Ascending aorta (tissue), 2 donors: Measurements from ENCODE around the gene PLPP1. TPM values are rescaled to one million over a fixed set of nuclear protein-coding genes. Genes with fewer than 3 reads are reported as not detected.

Experiments used
- DNase-seq, 2 donors: peaks; one replicate each; pipeline ENCODE4 v3.0.0-alpha.2; 2019; ENCODE audit warnings: low spot score in 2 of 2
- H3K27ac ChIP-seq, 2 donors: fragments of 200-600 bp; sonication (generic); one replicate each; pipeline ENCODE4 v1.5.1; 2016 to 2017; ENCODE audit warnings: mild to moderate bottlenecking in 1 of 2
- H3K27me3 ChIP-seq: fragments of 200-600 bp; sonication (generic); one replicate; pipeline ENCODE4 v1.5.1; 2017
- H3K36me3 ChIP-seq, 2 donors: fragments of 200-600 bp; sonication (generic); one replicate each; pipeline ENCODE4 v1.5.1; 2016
- H3K4me1 ChIP-seq, 2 donors: fragments of 200-600 bp; sonication (generic); one replicate each; pipeline ENCODE4 v1.5.1; 2016 to 2017; ENCODE audit warnings: mild to moderate bottlenecking in 1 of 2
- H3K4me3 ChIP-seq, 2 donors: fragments of 200-600 bp; sonication (generic); one replicate each; pipeline ENCODE4 v1.5.1; 2016 to 2017; ENCODE audit warnings: mild to moderate bottlenecking in 1 of 2
- H3K9me3 ChIP-seq, 2 donors: fragments of 200-600 bp; sonication (generic); one replicate each; pipeline ENCODE4 v1.5.1; 2016
- intact Hi-C: fragments of 100-400 bp; cut with DNase I; formaldehyde crosslinking; loops from one replicate; pipeline ENCODE4 v1.15.1; 2023
- total RNA-seq: library from RNA; depleted of rRNA; stranded (reverse); fragments of >200 nt; gene quantifications from one replicate; pipeline ENCODE4 v1.1.0, GENCODE V29; 2016
- TF ChIP-seq, protein P1 (sequence below), 3 experiments: fragments of 200-600 bp in 2 of 3; fragments of 450-650 bp in 1 of 3; sonication (generic) in 2 of 3; IDR thresholded peaks; one replicate each; pipeline ENCODE4 v1.5.1; 2016 to 2019; ENCODE audit warnings: antibody characterized with exemption in 3 of 3, mild to moderate bottlenecking in 1 of 3, moderate library complexity in 1 of 3

The PLPP1 gene
- total RNA-seq, 1 donor from 2014 or later: 1,314 TPM

DNA sequence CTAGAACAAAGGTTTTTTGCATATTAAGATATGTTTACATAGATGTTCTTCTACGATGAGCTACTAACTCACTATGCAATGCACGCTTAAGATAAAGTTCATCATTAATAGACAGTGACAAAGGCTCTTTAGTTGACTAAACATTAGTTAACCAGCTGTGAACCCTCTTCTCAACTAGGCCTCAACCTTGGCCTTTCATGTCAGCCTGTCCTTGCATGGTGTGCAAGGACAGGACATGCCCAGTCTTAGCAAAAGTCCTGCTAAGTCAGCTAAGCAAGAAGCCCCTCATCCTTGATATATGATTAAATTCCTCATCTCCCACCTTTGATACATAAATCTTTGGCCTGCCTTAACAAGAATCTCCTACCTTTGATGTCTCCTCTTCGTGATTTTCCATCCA lies 50.9 kb downstream of the PLPP1 start:
- H3K4me1 ChIP-seq: peaks cover 0 to 3% of the 10 kb centered on the region in 2 donors
- H3K4me3 ChIP-seq: no peak overlapping the region
- TF ChIP-seq, protein P1, sequence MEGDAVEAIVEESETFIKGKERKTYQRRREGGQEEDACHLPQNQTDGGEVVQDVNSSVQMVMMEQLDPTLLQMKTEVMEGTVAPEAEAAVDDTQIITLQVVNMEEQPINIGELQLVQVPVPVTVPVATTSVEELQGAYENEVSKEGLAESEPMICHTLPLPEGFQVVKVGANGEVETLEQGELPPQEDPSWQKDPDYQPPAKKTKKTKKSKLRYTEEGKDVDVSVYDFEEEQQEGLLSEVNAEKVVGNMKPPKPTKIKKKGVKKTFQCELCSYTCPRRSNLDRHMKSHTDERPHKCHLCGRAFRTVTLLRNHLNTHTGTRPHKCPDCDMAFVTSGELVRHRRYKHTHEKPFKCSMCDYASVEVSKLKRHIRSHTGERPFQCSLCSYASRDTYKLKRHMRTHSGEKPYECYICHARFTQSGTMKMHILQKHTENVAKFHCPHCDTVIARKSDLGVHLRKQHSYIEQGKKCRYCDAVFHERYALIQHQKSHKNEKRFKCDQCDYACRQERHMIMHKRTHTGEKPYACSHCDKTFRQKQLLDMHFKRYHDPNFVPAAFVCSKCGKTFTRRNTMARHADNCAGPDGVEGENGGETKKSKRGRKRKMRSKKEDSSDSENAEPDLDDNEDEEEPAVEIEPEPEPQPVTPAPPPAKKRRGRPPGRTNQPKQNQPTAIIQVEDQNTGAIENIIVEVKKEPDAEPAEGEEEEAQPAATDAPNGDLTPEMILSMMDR (IDR thresholded peaks at IDR 0.05): no peak
- peaks cover 0 to 6% of the 10 kb centered on the region in 2 donors for H3K36me3 ChIP-seq
- H3K9me3 ChIP-seq: no peaks in the 10 kb centered on the region
- intact Hi-C loops: no loop called here
- DNase-seq: no peak
- no peaks in the 10 kb centered on the region for H3K27me3 ChIP-seq
- H3K27ac ChIP-seq: no peak overlapping the region

DNA sequence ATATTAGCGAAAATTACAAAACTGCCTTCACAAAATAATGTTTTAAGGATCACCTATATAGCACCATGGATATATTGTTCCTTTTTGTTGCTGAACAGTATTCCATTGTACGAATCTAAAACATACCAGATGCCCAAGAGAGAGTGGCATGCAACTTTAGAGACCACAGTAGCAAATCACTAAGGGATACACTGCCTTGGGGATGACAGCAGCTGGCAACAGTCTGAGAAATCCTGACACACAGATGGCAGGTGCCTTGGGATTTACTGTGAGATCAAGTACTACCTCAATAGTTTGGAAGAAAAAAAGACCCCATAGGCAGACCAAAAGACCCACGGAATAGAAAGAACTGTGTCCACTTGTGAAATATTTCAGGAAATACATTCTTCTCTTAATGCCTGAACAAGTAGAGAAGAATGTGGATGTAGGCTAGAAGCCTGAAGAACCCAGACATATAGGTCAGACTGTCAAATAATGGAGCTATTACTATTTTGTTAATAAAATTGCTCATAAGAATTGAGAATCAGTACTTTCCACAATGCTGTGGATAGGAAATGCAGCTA lies 53.4 kb downstream of the PLPP1 start:
- Histone ChIP-seq H3K36me3 (peaks cover 0 to 2% of the 10 kb centered on the region in 2 donors), H3K9me3 (no peaks in the 10 kb centered on the region), H3K4me3 (no peak overlapping the region), H3K27me3 (no peaks in the 10 kb centered on the region), H3K4me1 (peaks cover 0 to 3% of the 10 kb centered on the region in 2 donors), H3K27ac (no peak overlapping the region)
- intact Hi-C loops: no loop called here
- TF ChIP-seq, protein P1 (IDR thresholded peaks at IDR 0.05): no peak
- DNase-seq: no peak

DNA sequence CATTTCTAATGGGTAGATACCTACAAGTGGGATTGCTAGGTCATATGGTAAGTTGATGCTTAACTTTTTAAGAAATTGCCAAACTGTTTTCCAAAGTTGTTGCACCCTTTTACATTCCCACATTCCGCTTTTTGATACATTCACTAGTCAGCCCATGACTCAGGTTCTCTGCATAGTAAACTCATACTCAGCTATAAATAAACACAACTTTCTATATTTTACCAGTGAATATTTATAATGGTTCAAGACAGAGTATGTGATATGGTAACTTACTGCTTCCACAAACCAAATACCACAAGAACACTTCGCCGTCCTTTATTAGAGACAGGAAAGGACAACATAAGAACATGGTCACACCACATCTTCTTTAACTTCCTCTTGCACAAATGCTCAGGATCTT lies 54.0 kb downstream of the PLPP1 start:
- H3K27me3 ChIP-seq: no peaks in the 10 kb centered on the region
- TF ChIP-seq, protein P1 (IDR thresholded peaks at IDR 0.05): no peak

DNA sequence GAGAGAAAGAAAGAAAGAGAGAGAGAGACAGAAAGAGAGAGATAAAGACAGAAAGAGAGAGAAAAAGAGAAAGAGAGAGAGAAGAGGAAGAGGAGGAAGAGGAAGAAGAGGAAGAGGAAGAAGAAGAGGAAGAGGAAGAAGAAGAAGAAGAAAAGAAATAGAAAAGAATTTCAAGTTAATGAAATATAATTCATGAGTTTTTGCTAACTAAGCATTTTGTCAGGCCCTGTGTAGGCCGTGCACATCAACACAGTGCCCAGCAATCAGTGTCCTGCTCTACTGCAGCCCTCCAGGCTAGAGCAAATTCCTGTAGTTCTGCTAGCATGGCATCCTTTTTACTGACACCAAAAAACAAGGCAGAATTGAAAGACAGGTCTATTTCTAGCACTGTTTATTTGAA lies 62.1 kb downstream of the PLPP1 start:
- no peaks in the 10 kb centered on the region for H3K9me3 ChIP-seq
- intact Hi-C loops: no loop called here
- DNase-seq: no peak
- no peak overlapping the region for H3K27ac ChIP-seq
- H3K27me3 ChIP-seq: no peaks in the 10 kb centered on the region
- peaks cover 3 to 16% of the 10 kb centered on the region in 2 donors for H3K36me3 ChIP-seq
- no peak overlapping the region for H3K4me3 ChIP-seq
- peaks cover 0 to 2% of the 10 kb centered on the region in 2 donors for H3K4me1 ChIP-seq
- TF ChIP-seq, protein P1 (IDR thresholded peaks at IDR 0.05): no peak

More for the DNA sequence above, 54.0 kb downstream of the PLPP1 start:
- Histone ChIP-seq H3K4me3 (no peak overlapping the region), H3K9me3 (no peaks in the 10 kb centered on the region), H3K27ac (no peak overlapping the region), H3K36me3 (no peaks in the 10 kb centered on the region), H3K4me1 (peaks cover 0 to 3% of the 10 kb centered on the region in 2 donors)
- DNase-seq: no peak
- intact Hi-C loops: no loop called here

DNA sequence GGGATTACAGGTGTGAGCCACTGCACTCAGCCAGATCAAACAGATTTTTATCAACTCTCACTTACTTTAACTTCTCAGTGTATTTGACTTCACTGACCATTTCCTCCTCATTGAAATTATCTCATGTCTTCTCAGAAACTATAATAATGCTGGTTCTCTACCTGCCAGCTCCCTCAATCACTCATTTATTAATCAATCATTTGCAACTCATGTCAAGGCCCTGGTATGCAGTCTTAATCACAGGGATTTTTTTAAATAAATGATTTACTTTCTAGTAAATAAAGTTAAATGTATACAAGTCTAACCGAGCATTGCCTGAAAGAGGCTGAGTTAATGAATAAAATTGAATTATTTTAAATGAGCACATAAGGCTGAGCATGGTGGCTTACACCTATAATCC lies 63.3 kb downstream of the PLPP1 start:
- TF ChIP-seq, protein P1 (IDR thresholded peaks at IDR 0.05): no peak
- DNase-seq: no peak
- Histone ChIP-seq H3K9me3 (no peaks in the 10 kb centered on the region), H3K27ac (no peak overlapping the region), H3K4me1 (peaks cover 0 to 2% of the 10 kb centered on the region in 2 donors), H3K4me3 (no peak overlapping the region), H3K36me3 (peaks cover 3 to 24% of the 10 kb centered on the region in 2 donors), H3K27me3 (no peaks in the 10 kb centered on the region)
- intact Hi-C loops: no loop called here

DNA sequence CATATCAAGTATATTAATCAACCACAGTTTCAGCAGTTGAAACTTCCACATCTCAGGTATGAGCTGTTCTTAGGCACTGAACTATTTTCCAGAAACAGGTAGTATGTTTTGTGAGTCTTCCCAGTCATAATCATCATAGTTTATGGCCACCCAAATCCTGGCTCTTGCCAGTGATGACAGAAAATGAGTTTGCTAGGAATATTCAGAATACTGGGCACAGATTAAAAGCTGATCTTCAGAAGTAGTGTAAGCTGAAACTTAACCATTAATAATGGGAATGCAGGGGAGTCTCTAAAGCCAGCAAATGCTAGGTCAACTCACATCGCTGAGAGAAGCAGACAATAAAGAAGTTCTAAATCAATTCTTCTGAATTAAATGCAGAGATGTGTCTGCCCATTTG lies 64.5 kb downstream of the PLPP1 start:
- no peak overlapping the region for H3K27ac ChIP-seq

More for the DNA sequence above, 64.5 kb downstream of the PLPP1 start:
- no peaks in the 10 kb centered on the region for H3K27me3 ChIP-seq
- intact Hi-C loops: no loop called here
- no peaks in the 10 kb centered on the region for H3K9me3 ChIP-seq
- no peak for DNase-seq
- peaks cover 3 to 31% of the 10 kb centered on the region in 2 donors for H3K36me3 ChIP-seq
- peaks cover 0 to 2% of the 10 kb centered on the region in 2 donors for H3K4me1 ChIP-seq
- H3K4me3 ChIP-seq: no peak overlapping the region
- TF ChIP-seq, protein P1 (IDR thresholded peaks at IDR 0.05): no peak
